GM23338 (cell line): ENCODE measurements around the gene GAB2. TPM values are rescaled to one million over a fixed set of nuclear protein-coding genes. Genes with fewer than 3 reads are reported as not detected.

Experiments used
- ATAC-seq: fragments of 200-7000 bp; cut with Tn5 transposase; 3 replicates; pipeline ENCODE4 v1.9.1; 2020
- DNase-seq: peaks from one replicate; pipeline ENCODE4 v3.0.0-alpha.2; 2015; ENCODE audit warnings: low spot score
- H2AFZ ChIP-seq: fragments of 200-600 bp; sonication (generic); 2 replicates; pipeline ENCODE4 v1.8.0; 2016; ENCODE audit warnings: antibody characterized with exemption, mild to moderate bottlenecking, moderate library complexity
- H3F3A ChIP-seq: fragments of 200-600 bp; sonication (generic); replicated peaks from 2 replicates; pipeline ENCODE4 v1.8.0; 2017; ENCODE audit warnings: antibody characterized with exemption, mixed run types, low read depth
- H3K27ac ChIP-seq: fragments of 200-600 bp; sonication (generic); 2 replicates; pipeline ENCODE4 v1.6.1; 2016; ENCODE audit warnings: low read depth
- H3K27me3 ChIP-seq: fragments of 200-600 bp; sonication (generic); 2 replicates; pipeline ENCODE4 v1.8.0; 2016; ENCODE audit warnings: mild to moderate bottlenecking, mixed run types, moderate library complexity; ENCODE audit not compliant: insufficient read depth
- H3K36me3 ChIP-seq: fragments of 200-600 bp; sonication (generic); 2 replicates; pipeline ENCODE4 v1.8.0; 2016; ENCODE audit warnings: mild to moderate bottlenecking; ENCODE audit not compliant: insufficient read depth
- H3K4me1 ChIP-seq: fragments of 200-600 bp; sonication (generic); 2 replicates; pipeline ENCODE4 v1.8.0; 2016; ENCODE audit warnings: mild to moderate bottlenecking, moderate library complexity; ENCODE audit not compliant: insufficient read depth
- H3K4me2 ChIP-seq: fragments of 200-600 bp; sonication (generic); 2 replicates; pipeline ENCODE4 v1.7.1; 2017; ENCODE audit warnings: mixed run types
- H3K4me3 ChIP-seq: fragments of 200-600 bp; sonication (generic); 2 replicates; pipeline ENCODE4 v1.6.1; 2016; ENCODE audit warnings: mixed run types
- H3K79me2 ChIP-seq: fragments of 200-600 bp; sonication (generic); replicated peaks from 2 replicates; pipeline ENCODE4 v1.8.0; 2017; ENCODE audit warnings: mild to moderate bottlenecking; ENCODE audit not compliant: insufficient read depth
- H3K9me2 ChIP-seq: fragments of 200-600 bp; sonication (generic); 2 replicates; pipeline ENCODE4 v1.8.0; 2017; ENCODE audit not compliant: insufficient read depth
- H4K20me1 ChIP-seq: fragments of 200-600 bp; sonication (generic); replicated peaks from 2 replicates; pipeline ENCODE4 v1.8.0; 2017; ENCODE audit warnings: mild to moderate bottlenecking; ENCODE audit not compliant: insufficient read depth
- H3K27ac Mint-ChIP-seq: 2 replicates; pipeline ENCODE4 v1.8.0; 2020; ENCODE audit warnings: inconsistent platforms, mild to moderate bottlenecking, moderate library complexity, mixed read lengths
- H3K27me3 Mint-ChIP-seq: 3 replicates; pipeline ENCODE4 v1.8.0; 2022; ENCODE audit warnings: low read depth, mild to moderate bottlenecking, moderate library complexity, mixed read lengths, inconsistent platforms; ENCODE audit not compliant: insufficient read depth, poor library complexity
- H3K36me3 Mint-ChIP-seq: 3 replicates; pipeline ENCODE4 v1.8.0; 2021; ENCODE audit warnings: low read depth, mild to moderate bottlenecking, inconsistent platforms, moderate library complexity, mixed read lengths
- H3K4me1 Mint-ChIP-seq: 3 replicates; pipeline ENCODE4 v1.8.0; 2020; ENCODE audit warnings: mild to moderate bottlenecking, inconsistent platforms, mixed read lengths
- H3K4me3 Mint-ChIP-seq: 3 replicates; pipeline ENCODE4 v1.8.0; 2021; ENCODE audit warnings: moderate library complexity, mild to moderate bottlenecking, inconsistent platforms, mixed read lengths
- H3K9me3 Mint-ChIP-seq: 3 replicates; pipeline ENCODE4 v1.8.0; 2020; ENCODE audit warnings: moderate library complexity, mild to moderate bottlenecking, inconsistent platforms, mixed read lengths
- CREB1 ChIP-seq: fragments of 250-450 bp; sonication (Bioruptor Pico); IDR thresholded peaks from 2 replicates; pipeline ENCODE4 v1.5.0; 2020; ENCODE audit warnings: low read depth, mild to moderate bottlenecking, moderate library complexity
- EZH2phosphoT487 ChIP-seq: fragments of 200-600 bp; sonication (generic); IDR thresholded peaks from one replicate; pipeline ENCODE4 v1.8.1; 2018; ENCODE audit warnings: antibody characterized with exemption; ENCODE audit not compliant: unreplicated experiment
- JUNB ChIP-seq: IDR thresholded peaks from one replicate; pipeline ENCODE4 v1.6.1; 2016; ENCODE audit warnings: antibody characterized with exemption; ENCODE audit not compliant: unreplicated experiment
- ZNF114 ChIP-seq: fragments of 250-450 bp; sonication (Bioruptor Pico); IDR thresholded peaks from 2 replicates; pipeline ENCODE4 v1.5.0; 2020; ENCODE audit warnings: mild to moderate bottlenecking, moderate library complexity
- ZNF331 ChIP-seq: fragments of 250-450 bp; sonication (Bioruptor Pico); IDR thresholded peaks from 2 replicates; pipeline ENCODE4 v1.5.0; 2020; ENCODE audit warnings: low read depth, mild to moderate bottlenecking, moderate library complexity
- polyA plus RNA-seq: library from polyadenylated mRNA; unstranded; fragments of >200 nt; fragmentation: Nextera tagmentation; extraction: Ambion mirVana; gene quantifications from 2 replicates; pipeline ENCODE4 v1.2.1, GENCODE V29; 2016
- total RNA-seq: library from RNA; depleted of rRNA; stranded (reverse); fragments of >200 nt; shearing (Covaris generic); gene quantifications from 2 replicates; pipeline ENCODE4 v1.2.3, GENCODE V29; 2014
- TF ChIP-seq, protein P1 (sequence below): IDR thresholded peaks from 2 replicates; pipeline ENCODE4 v1.6.1; 2016; ENCODE audit warnings: antibody characterized with exemption
- TF ChIP-seq, protein P2 (sequence below): IDR thresholded peaks from one replicate; pipeline ENCODE4 v1.6.1; 2018; ENCODE audit warnings: antibody characterized with exemption; ENCODE audit not compliant: unreplicated experiment
- TF ChIP-seq, protein P3 (sequence below): fragments of 250-450 bp; sonication (Bioruptor Pico); IDR thresholded peaks from 2 replicates; pipeline ENCODE4 v1.5.0; 2020; ENCODE audit warnings: mild to moderate bottlenecking, moderate library complexity

The GAB2 gene
- total and polyA plus RNA-seq, 2 experiments from 2014 or later, result 2.0 to 10.8 TPM

DNA sequence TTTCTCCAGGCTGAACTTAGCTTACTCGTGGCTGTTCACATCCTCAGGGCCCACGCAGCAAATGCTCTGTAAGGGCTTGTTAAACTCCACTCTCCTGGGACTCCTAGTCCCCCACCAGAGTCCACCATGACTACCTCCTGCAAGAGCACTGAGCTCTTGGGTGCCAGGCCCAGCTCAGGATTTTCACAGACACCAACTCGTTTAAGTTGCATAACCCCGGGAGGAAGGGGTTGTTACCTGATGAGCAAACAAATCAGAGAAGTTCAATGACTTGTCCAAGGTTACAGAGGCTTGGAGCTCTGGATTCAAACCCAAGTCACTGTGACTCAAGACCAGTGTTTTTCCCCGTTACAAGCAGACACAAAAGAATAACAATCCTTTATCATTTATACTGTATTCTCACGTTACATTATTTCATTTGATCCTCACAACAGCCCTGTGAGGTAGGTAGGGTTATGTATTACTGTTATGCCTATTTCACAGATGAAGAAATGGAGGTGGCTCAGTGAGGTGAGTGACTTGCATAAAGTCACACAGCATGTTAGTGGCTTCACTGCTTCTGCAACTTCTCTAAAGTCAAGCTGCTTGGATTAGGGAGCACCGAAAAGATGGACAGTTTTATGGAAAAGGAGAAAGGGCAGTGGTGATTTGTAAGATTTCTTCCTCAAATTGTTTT lies 246.6 kb downstream of the GAB2 start:
- no peak overlapping the region for H3K4me3 ChIP-seq
- no peaks in the 10 kb centered on the region; the same call in 2 of the 3 replicates for H3K9me3 Mint-ChIP-seq
- no peak overlapping the region for H3K27ac ChIP-seq
- DNase-seq (no peak), ATAC-seq (no peak)
- no peaks in the 10 kb centered on the region for H3K36me3 ChIP-seq
- H3F3A ChIP-seq, result no peaks in the 10 kb centered on the region
- H3K4me1 Mint-ChIP-seq, result no peaks in the 10 kb centered on the region
- no peaks in the 10 kb centered on the region for H3K27me3 ChIP-seq
- H3K4me2 ChIP-seq, result no peak overlapping the region
- TF ChIP-seq CREB1 (CRISPR knock-in tag) (no peak), ZNF114 (CRISPR knock-in tag) (no peak), ZNF331 (CRISPR knock-in tag) (no peak), EZH2phosphoT487 (no peak), JUNB (no peak)
- TF ChIP-seq, protein P1, sequence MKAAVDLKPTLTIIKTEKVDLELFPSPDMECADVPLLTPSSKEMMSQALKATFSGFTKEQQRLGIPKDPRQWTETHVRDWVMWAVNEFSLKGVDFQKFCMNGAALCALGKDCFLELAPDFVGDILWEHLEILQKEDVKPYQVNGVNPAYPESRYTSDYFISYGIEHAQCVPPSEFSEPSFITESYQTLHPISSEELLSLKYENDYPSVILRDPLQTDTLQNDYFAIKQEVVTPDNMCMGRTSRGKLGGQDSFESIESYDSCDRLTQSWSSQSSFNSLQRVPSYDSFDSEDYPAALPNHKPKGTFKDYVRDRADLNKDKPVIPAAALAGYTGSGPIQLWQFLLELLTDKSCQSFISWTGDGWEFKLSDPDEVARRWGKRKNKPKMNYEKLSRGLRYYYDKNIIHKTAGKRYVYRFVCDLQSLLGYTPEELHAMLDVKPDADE, result no peak
- TF ChIP-seq, protein P2, sequence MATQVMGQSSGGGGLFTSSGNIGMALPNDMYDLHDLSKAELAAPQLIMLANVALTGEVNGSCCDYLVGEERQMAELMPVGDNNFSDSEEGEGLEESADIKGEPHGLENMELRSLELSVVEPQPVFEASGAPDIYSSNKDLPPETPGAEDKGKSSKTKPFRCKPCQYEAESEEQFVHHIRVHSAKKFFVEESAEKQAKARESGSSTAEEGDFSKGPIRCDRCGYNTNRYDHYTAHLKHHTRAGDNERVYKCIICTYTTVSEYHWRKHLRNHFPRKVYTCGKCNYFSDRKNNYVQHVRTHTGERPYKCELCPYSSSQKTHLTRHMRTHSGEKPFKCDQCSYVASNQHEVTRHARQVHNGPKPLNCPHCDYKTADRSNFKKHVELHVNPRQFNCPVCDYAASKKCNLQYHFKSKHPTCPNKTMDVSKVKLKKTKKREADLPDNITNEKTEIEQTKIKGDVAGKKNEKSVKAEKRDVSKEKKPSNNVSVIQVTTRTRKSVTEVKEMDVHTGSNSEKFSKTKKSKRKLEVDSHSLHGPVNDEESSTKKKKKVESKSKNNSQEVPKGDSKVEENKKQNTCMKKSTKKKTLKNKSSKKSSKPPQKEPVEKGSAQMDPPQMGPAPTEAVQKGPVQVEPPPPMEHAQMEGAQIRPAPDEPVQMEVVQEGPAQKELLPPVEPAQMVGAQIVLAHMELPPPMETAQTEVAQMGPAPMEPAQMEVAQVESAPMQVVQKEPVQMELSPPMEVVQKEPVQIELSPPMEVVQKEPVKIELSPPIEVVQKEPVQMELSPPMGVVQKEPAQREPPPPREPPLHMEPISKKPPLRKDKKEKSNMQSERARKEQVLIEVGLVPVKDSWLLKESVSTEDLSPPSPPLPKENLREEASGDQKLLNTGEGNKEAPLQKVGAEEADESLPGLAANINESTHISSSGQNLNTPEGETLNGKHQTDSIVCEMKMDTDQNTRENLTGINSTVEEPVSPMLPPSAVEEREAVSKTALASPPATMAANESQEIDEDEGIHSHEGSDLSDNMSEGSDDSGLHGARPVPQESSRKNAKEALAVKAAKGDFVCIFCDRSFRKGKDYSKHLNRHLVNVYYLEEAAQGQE, result no peak
- TF ChIP-seq, protein P3, sequence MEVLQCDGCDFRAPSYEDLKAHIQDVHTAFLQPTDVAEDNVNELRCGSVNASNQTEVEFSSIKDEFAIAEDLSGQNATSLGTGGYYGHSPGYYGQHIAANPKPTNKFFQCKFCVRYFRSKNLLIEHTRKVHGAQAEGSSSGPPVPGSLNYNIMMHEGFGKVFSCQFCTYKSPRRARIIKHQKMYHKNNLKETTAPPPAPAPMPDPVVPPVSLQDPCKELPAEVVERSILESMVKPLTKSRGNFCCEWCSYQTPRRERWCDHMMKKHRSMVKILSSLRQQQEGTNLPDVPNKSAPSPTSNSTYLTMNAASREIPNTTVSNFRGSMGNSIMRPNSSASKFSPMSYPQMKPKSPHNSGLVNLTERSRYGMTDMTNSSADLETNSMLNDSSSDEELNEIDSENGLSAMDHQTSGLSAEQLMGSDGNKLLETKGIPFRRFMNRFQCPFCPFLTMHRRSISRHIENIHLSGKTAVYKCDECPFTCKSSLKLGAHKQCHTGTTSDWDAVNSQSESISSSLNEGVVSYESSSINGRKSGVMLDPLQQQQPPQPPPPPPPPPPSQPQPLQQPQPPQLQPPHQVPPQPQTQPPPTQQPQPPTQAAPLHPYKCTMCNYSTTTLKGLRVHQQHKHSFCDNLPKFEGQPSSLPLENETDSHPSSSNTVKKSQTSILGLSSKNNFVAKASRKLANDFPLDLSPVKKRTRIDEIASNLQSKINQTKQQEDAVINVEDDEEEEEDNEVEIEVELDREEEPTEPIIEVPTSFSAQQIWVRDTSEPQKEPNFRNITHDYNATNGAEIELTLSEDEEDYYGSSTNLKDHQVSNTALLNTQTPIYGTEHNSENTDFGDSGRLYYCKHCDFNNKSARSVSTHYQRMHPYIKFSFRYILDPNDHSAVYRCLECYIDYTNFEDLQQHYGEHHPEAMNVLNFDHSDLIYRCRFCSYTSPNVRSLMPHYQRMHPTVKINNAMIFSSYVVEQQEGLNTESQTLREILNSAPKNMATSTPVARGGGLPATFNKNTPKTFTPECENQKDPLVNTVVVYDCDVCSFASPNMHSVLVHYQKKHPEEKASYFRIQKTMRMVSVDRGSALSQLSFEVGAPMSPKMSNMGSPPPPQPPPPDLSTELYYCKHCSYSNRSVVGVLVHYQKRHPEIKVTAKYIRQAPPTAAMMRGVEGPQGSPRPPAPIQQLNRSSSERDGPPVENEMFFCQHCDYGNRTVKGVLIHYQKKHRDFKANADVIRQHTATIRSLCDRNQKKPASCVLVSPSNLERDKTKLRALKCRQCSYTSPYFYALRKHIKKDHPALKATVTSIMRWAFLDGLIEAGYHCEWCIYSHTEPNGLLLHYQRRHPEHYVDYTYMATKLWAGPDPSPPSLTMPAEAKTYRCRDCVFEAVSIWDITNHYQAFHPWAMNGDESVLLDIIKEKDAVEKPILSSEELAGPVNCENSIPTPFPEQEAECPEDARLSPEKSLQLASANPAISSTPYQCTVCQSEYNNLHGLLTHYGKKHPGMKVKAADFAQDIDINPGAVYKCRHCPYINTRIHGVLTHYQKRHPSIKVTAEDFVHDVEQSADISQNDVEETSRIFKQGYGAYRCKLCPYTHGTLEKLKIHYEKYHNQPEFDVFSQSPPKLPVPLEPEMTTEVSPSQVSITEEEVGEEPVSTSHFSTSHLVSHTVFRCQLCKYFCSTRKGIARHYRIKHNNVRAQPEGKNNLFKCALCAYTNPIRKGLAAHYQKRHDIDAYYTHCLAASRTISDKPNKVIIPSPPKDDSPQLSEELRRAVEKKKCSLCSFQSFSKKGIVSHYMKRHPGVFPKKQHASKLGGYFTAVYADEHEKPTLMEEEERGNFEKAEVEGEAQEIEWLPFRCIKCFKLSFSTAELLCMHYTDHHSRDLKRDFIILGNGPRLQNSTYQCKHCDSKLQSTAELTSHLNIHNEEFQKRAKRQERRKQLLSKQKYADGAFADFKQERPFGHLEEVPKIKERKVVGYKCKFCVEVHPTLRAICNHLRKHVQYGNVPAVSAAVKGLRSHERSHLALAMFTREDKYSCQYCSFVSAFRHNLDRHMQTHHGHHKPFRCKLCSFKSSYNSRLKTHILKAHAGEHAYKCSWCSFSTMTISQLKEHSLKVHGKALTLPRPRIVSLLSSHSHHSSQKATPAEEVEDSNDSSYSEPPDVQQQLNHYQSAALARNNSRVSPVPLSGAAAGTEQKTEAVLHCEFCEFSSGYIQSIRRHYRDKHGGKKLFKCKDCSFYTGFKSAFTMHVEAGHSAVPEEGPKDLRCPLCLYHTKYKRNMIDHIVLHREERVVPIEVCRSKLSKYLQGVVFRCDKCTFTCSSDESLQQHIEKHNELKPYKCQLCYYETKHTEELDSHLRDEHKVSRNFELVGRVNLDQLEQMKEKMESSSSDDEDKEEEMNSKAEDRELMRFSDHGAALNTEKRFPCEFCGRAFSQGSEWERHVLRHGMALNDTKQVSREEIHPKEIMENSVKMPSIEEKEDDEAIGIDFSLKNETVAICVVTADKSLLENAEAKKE (CRISPR knock-in tag), result no peak
- no peaks in the 10 kb centered on the region for H3K79me2 ChIP-seq
- H3K27me3 Mint-ChIP-seq, result peaks cover 7% of the 10 kb centered on the region
- H2AFZ ChIP-seq, result no peak overlapping the region
- no peaks in the 10 kb centered on the region for H4K20me1 ChIP-seq
- no peaks in the 10 kb centered on the region for H3K9me2 ChIP-seq
- H3K36me3 Mint-ChIP-seq, result peaks cover 7% of the 10 kb centered on the region; the same call in 1 of the 3 replicates
- no peak overlapping the region for H3K4me3 Mint-ChIP-seq
- no peaks in the 10 kb centered on the region for H3K4me1 ChIP-seq
- H3K27ac Mint-ChIP-seq, result no peak overlapping the region
